RPMI8226 (cell line): Measurements from ENCODE around the gene XAGE1B.
"Not testable (repeated sequence)": the region's sequence is repeated elsewhere in the genome, so short reads cannot be mapped to it uniquely, and the experiment has no call there.

Experiments
- DNase-seq: peaks from one replicate; pipeline ENCODE4 v3.0.0-alpha.2; 2015

The XAGE1B gene

GRCh38 chrX:52516987-52517325 lies at the start of gene XAGE1B:
Gene XAGE1B, minus strand, starts transcription at chrX:52517063. Its CDS starts 1,536 bp downstream, at chrX:52515527.
- DNase-seq, result not testable (repeated sequence)

DNA sequence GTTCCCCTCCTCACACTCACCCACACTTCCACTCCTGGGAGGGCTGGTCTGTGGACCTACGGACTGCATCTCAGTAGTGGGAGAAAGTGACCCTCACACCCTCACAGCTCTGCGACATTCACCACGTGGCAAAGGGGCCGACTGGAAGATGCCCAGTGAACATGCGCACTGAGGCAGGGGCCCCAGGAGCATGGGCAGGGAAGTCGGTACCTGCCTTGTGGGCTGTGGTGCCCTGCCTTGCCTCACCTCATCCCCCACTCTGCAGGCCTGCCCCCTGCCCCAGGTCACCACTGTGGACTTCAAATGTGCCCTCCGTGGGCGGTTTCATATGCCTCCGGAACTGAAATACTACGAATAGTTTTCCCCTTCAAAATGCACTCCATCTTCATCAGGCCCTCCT lies 46.2 kb upstream of the XAGE1B start:
- no peak for DNase-seq

DNA sequence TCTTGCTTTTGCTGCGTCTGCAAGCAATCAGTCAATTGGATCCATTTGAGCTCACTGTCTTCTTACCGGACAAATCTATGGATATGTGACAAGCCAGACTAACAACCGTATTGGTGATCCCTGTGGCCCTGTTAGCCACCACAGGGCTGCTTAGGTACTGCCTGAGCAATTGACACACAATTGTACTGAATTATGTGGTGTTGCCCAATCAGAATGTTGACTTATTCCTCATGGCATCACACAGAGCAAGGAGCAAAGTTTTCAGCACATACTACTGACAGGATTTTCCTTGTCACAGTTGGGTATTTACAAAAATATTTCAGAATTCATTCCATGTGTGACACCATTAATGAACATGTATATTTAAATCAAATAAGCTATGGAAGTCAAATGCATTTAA lies 41.3 kb upstream of the XAGE1B start:
- no peak for DNase-seq

DNA sequence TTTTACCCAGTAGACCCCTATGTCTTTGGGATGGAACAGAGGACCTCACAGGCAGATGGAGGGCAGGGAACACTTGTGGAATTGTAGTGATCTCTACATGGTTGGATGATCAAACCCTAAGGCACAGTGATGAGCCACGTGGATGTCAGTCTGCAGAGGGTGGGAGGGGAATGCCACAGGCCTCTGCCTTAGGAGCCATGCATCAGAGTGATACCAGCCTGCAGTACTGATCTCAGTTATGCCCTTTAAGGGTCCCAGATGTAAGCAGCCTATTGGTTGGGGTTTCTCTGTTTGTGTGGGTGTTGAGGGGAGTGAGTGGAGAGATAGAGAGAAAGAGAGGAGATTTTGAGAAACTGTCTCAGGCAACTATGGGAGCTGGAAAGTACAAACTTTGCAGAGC lies 39.9 kb upstream of the XAGE1B start:
- DNase-seq, result no peak

DNA sequence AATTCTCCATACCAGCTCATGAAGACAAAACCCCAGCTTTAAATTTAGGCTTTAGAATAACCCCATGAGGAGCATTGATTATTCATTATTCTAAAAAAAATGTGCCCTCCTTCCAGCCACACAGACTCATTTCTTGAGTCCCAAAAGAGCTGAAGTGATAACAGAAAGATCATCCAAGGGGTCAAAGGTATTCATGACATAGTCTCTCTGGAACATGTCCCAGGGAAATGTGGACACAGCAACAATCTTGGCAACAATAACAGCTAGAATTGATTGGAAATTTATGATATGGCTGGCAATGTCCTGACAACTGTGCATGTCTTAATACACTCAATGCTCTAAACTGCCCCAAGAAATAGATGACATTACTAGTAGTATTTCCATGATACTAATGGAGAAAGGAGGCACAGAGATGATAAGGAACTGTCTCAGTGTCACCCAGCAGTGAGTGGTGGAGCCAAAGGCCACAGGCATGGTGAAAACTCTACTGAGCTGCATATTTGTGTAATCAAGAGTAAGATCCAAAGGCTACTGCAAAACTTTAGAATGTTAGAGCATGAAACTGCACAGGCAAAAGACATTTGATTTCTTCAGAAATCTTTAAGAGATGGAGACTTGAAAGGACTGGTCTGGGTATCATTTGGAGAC lies 37.3 kb upstream of the XAGE1B start:
- DNase-seq, result no peak

DNA sequence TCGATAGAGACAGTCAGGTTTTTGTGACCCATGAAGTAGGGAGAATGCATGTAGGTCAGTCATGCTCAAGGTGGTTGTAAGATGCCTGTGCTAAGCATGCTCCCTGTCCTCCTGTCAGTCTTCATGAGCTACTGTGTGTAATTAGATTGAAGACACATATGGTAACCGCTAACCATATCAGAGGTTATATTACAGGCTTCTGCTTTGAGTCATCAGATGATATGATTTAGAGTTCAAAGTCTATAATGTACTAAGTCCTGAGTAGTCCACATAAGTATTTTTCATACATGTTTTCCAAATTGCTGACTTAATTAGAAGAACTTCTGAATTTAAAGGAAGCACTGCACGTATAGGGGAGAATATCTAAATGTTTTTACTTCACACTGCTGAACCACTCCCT lies 31.9 kb upstream of the XAGE1B start:
- DNase-seq, result not testable (repeated sequence)

DNA sequence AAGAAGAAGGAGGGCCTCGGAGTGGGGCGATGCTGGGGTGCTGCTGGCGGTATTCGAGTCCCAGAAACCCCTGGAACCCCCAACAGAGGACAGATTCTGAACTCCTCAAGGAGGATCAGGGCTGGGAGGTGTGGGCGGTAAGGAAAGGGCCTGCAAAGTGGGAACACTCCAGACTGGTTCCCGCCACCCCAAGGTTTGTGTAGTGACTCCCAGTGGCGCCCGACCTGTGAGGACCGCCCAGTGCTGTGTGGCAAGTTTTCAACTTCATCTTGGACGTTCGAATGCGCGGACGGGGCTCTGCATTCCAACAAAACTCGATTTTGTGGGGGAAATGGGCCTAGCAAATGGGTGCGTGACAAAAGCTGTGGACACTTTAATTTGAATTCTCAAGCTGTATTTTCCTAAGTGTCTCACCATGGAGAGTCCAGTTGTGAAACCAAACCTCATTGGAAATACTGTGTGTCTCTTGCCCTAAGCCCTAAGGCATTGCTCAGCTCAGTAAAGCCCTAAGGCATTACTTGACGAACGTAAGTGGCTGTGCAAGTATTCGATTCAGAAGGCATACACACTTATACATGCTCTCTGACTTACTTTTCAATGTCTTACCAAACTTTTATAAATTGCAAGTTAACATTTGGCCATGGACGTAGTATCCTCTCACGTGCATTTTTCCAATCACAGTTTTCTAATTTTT lies 27.4 kb upstream of the XAGE1B start:
- DNase-seq, result no peak

- DNase-seq, result no peak
Observed at GRCh38 chrX:52542311-52542710, 25.4 kb upstream of the XAGE1B start.

DNA sequence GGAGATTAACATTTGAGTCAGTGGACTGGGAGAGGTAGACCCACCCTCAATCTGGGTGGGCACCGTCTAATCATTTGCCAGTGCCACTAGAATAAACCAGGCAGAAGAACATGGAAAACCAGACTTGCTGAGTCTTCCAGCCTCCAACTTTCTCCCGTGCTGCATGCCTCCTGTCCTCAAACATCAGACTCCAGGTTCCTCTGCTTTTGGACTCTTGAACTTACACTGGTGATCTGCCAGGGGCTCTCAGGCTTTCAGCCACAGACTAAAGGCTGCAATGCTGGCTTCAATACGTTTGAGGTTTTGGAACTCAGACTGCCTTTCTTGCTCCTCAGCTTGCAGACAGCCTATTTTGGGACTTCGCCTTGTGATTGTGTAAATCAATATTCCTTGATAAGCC lies 24.2 kb upstream of the XAGE1B start:
- not testable (repeated sequence) for DNase-seq

- DNase-seq, result not testable (repeated sequence)
Observed at GRCh38 chrX:52516110-52516986, 515 bp downstream of the XAGE1B start.

DNA sequence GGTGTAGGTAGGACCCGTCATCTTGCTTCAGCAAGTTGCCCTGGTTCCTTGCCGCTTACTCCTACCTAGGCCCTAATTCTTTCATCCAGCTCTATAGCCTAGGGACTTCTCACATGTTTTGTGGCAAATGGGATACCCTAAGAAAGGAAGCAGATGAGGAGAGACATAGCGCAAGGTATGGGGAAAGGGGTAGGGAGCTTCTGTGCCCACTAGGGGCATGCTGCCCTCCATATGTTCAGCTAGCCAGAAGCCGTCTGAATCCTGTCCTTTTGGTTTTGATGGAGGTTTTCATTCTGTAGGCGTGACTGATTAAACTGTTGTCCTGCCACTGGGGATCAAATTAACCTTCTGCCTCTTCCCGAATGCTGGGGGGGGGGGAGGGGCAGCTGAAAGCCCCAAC lies 5.7 kb downstream of the XAGE1B start:
- DNase-seq, result not testable (repeated sequence)

GRCh38 chrX:52509916-52510315 lies 6.9 kb downstream of the XAGE1B start:
- no peak for DNase-seq

GRCh38 chrX:52507331-52507730 lies 9.5 kb downstream of the XAGE1B start:
- no peak for DNase-seq

GRCh38 chrX:52504551-52504950 lies 12.3 kb downstream of the XAGE1B start:
- DNase-seq, result no peak

GRCh38 chrX:52501362-52501761 lies 15.5 kb downstream of the XAGE1B start:
- DNase-seq, result not testable (repeated sequence)

DNA sequence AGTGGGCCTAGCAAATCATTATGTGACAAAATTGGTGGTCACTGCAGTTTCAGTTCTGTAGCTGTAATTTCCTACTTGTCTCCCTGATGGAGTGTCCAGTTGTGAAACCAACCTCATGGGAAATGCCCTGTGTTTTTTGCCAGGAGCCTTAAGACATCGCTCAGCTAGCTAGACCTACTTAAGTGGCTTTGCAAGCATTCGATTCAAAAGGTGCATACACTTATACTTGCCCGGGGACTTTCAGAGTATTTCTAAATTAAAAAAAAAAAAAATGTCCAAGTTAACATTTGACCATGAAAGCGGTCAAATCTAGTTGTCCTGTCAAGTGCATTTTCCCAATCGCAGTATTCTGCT lies 20.5 kb downstream of the XAGE1B start:
- not testable (repeated sequence) for DNase-seq

DNA sequence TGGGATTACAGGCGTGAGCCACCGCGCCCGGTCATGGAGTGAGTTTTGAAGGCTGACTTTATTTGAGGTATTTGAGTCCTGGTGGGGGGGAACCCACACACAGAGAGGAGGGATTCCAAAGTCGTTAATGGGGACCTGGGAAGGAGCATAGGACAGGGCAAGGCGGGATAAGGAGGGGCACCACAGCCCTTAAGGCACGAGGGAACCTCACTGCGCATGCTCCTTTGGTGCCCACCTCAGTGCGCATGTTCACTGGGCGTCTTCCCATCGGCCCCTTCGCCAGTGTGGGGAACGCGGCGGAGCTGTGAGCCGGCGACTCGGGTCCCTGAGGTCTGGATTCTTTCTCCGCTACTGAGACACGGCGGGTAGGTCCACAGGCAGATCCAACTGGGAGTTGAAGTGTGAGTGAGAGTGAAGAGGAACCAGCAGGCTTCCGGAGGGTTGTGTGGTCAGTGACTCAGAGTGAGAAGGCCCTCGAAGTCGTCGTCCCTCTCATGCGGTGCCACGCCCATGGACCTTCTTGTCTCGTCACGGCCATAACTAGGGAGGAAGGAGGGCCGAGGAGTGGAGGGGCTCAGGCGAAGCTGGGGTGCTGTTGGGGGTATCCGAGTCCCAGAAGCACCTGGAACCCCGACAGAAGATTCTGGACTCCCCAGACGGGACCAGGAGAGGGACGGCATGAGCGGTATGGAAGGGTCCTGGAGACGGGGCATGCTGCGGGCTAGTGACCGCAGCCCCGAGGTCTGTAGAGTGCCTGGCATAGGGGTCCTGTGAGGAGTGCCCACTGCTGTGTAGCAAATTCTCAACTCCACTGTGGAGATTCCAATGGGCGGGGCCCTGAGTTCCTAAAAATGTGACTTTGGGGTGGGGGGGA lies 21.1 kb downstream of the XAGE1B start, which contains the start of gene XAGE1A:
Gene XAGE1A, plus strand, starts transcription at position 264 of the 874 bp plus-strand sequence. CDS start 1,554 bp downstream, outside the sequence.
- DNase-seq, result not testable (repeated sequence)

GRCh38 chrX:52471301-52471700 lies 45.6 kb downstream of the XAGE1B start:
- DNase-seq, result not testable (repeated sequence)
